Body of pancreas (tissue), 4 donors: Measurements from ENCODE around the gene RAB1A. TPM values are rescaled to one million over a fixed set of nuclear protein-coding genes. Genes with fewer than 3 reads are reported as not detected.

ENCODE experiments used
- ATAC-seq: fragments of 150-250 bp; one replicate; pipeline ENCODE4 v1.9.1; 2016
- DNase-seq, 4 donors: peaks; one replicate each; pipeline ENCODE4 v3.0.0-alpha.2; 2019
- H3K27ac ChIP-seq, 4 donors: fragments of 200-600 bp; sonication (generic); 1 replicate in 3 of 4; 2 replicates in 1 of 4; pipeline versions ENCODE4 v1.5.1 to v1.6.1; 2016 to 2019; ENCODE audit warnings: mild to moderate bottlenecking in 1 of 4, mixed read lengths in 1 of 4, moderate library complexity in 1 of 4
- H3K27me3 ChIP-seq, 2 donors: fragments of 200-600 bp; sonication (generic); one replicate each; pipeline ENCODE4 v1.6.0; 2016; ENCODE audit warnings: mild to moderate bottlenecking in 1 of 2
- H3K36me3 ChIP-seq, 2 donors: fragments of 200-600 bp; sonication (generic); replicated peaks in 1 of 2; 2 replicates each; pipeline ENCODE4 v1.5.1; 2016; ENCODE audit warnings: low read depth in 2 of 2; ENCODE audit not compliant: insufficient read depth in 1 of 2
- H3K4me1 ChIP-seq: fragments of 200-600 bp; sonication (generic); one replicate; pipeline ENCODE4 v1.6.0; 2016
- H3K4me3 ChIP-seq, 2 donors: fragments of 200-600 bp; sonication (generic); 1 replicate in 1 of 2; 2 replicates in 1 of 2; pipeline ENCODE4 v1.5.1; 2016 to 2019
- H3K9me3 ChIP-seq, 3 donors: fragments of 200-600 bp; sonication (generic); 1 replicate in 2 of 3; 2 replicates in 1 of 3; pipeline ENCODE4 v1.5.1; 2016
- CTCF ChIP-seq, 7 experiments: fragments of 450-650 bp in 4 of 7; fragments of 200-600 bp in 3 of 7; sonication (generic) in 3 of 7; IDR thresholded peaks; one replicate each; pipeline ENCODE4 v1.5.1; 2016 to 2019; ENCODE audit warnings: antibody characterized with exemption in 7 of 7
- POLR2A ChIP-seq, 3 donors: fragments of 450-650 bp; IDR thresholded peaks; one replicate each; pipeline ENCODE4 v1.6.1; 2016; ENCODE audit warnings: antibody characterized with exemption in 3 of 3, mild to moderate bottlenecking in 2 of 3
- WGBS, 2 donors: methylation state at CpG; one replicate each; pipeline ENCODE4 v1.1.5; 2017; 5-methylcytosine and 5-hydroxymethylcytosine counted together
- intact Hi-C: fragments of 100-400 bp; cut with DNase I; formaldehyde crosslinking; loops from one replicate; pipeline ENCODE4 v1.15.1; 2023
- total RNA-seq, 2 donors: library from RNA; depleted of rRNA; stranded (reverse); fragments of >200 nt; gene quantifications; one replicate each; pipeline ENCODE4 v1.1.0, GENCODE V29; 2016

Gene RAB1A
- total RNA-seq, 2 donors from 2014 or later: 43.2 to 53.7 TPM

- TF ChIP-seq CTCF (IDR thresholded peaks at IDR 0.05) (no peak), POLR2A (IDR thresholded peaks at IDR 0.05) (no peak)
- H3K36me3 ChIP-seq: no peaks in the 10 kb centered on the region
- ATAC-seq (no peak), DNase-seq (no peak)
- H3K4me1 ChIP-seq: peaks cover 4% of the 10 kb centered on the region
- no peaks in the 10 kb centered on the region for H3K27me3 ChIP-seq
- H3K9me3 ChIP-seq: no peaks in the 10 kb centered on the region
- no peak overlapping the region for H3K4me3 ChIP-seq
- H3K27ac ChIP-seq: no peak overlapping the region
- WGBS, 2 donors: 74 to 94% methylated on average over 3 of the region's 3 CpGs
- intact Hi-C loops: no loop called here
These were observed 79.0 kb downstream of the RAB1A start for GRCh38 chr2:65050931-65051330.

- WGBS, 2 donors: 83 to 91% methylated on average over 1 of the region's 1 CpG
These were observed 80.8 kb downstream of the RAB1A start for GRCh38 chr2:65049010-65049639.

DNA sequence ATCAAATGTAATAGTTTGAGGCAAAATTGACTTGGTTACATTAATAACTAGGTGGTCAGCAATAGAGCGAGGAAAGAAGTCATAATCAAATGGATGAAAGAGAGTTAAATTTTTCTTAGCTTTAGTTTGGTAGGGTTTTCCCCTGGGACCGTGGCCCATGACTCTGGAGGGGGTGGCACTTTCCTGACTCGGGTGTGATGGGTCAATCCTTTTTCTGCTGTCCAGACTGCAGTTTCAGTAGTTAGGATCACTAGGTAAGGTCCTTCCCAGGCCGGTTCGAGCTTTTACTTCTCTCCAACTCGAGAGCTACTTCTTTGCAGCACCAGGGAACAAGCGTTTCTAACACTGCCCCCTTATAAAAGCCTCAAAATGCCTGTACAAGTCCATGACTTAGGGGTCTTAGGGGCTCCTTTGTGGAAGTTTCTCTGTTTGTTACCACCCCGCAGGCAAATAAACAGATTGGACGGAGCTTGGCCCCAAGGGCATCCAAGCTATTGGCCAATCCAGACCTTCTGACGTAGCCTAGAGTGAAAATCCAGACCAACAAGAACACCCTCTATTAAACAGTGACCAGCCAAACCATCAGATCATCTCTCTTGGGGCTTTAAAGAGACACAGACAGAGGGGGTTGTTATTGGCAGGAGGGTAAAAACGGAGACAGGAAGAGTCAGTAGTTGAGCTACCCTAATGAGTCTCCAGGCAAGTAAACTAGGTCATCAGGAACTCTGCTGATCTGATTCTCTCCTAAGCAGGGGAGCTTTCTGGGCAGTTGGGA, 83.1 kb downstream of the RAB1A start:
- no peak overlapping the region for H3K4me3 ChIP-seq
- H3K27ac ChIP-seq: no peak overlapping the region
- intact Hi-C loops: no loop called here
- DNase-seq (no peak), ATAC-seq (no peak)
- TF ChIP-seq POLR2A (IDR thresholded peaks at IDR 0.05) (no peak), CTCF (IDR thresholded peaks at IDR 0.05) (no peak)
- 85 to 91% methylated on average over 11 of the region's 11 CpGs for WGBS, 2 donors
- no peaks in the 10 kb centered on the region for H3K27me3 ChIP-seq
- no peaks in the 10 kb centered on the region for H3K36me3 ChIP-seq
- H3K9me3 ChIP-seq: no peaks in the 10 kb centered on the region
- H3K4me1 ChIP-seq: no peaks in the 10 kb centered on the region

More at GRCh38 chr2:65049010-65049639, 80.8 kb downstream of the RAB1A start:
- H3K27ac ChIP-seq: no peak overlapping the region
- no peaks in the 10 kb centered on the region for H3K4me1 ChIP-seq
- TF ChIP-seq POLR2A (IDR thresholded peaks at IDR 0.05) (no peak), CTCF (IDR thresholded peaks at IDR 0.05) (no peak)
- intact Hi-C loops: no loop called here
- H3K9me3 ChIP-seq: no peaks in the 10 kb centered on the region
- H3K36me3 ChIP-seq: no peaks in the 10 kb centered on the region
- H3K27me3 ChIP-seq: no peaks in the 10 kb centered on the region
- no peak for DNase-seq
- no peak overlapping the region for H3K4me3 ChIP-seq
- ATAC-seq: no peak

- no peak overlapping the region for H3K4me3 ChIP-seq
- DNase-seq: no peak
- ATAC-seq: no peak
- no peaks in the 10 kb centered on the region for H3K9me3 ChIP-seq
- intact Hi-C loops: no loop called here
- no peaks in the 10 kb centered on the region for H3K36me3 ChIP-seq
- TF ChIP-seq CTCF (IDR thresholded peaks at IDR 0.05) (no peak), POLR2A (IDR thresholded peaks at IDR 0.05) (no peak)
- WGBS, 2 donors: 75 to 88% methylated on average over 9 to 10 of the region's 10 CpGs
- no peaks in the 10 kb centered on the region for H3K27me3 ChIP-seq
- H3K4me1 ChIP-seq: no peaks in the 10 kb centered on the region
- no peak overlapping the region for H3K27ac ChIP-seq
These were observed 84.3 kb downstream of the RAB1A start for GRCh38 chr2:65045651-65046050.
